HG02938 (cell line): ENCODE measurements around the gene CFAP74.
"Not testable (repeated sequence)": the region's sequence is repeated elsewhere in the genome, so short reads cannot be mapped to it uniquely, and the experiment has no call there.

Source experiments
- ATAC-seq: cut with Tn5 transposase; IDR thresholded peaks from one replicate; pipeline ENCODE4 v1.9.1; 2021; ENCODE audit warnings: mild to moderate bottlenecking, moderate library complexity; ENCODE audit not compliant: unreplicated experiment

Gene CFAP74

GRCh38 chr1:1987142-1987510 is 16.5 kb downstream of the CFAP74 start:
- no peak for ATAC-seq

GRCh38 chr1:1986451-1987141 is 17.0 kb downstream of the CFAP74 start:
- no peak for ATAC-seq

- ATAC-seq = no peak
Observed at GRCh38 chr1:1985375-1986050, 18.1 kb downstream of the CFAP74 start.

- ATAC-seq = no peak
Observed at GRCh38 chr1:1984560-1985070, 19.0 kb downstream of the CFAP74 start.

- ATAC-seq = no peak
Observed at GRCh38 chr1:1982379-1983232, 21.0 kb downstream of the CFAP74 start.

GRCh38 chr1:1981631-1982327 is 21.8 kb downstream of the CFAP74 start:
- not testable (repeated sequence) for ATAC-seq

- no peak for ATAC-seq
Observed at GRCh38 chr1:1981142-1981500, 22.5 kb downstream of the CFAP74 start.

GRCh38 chr1:1980467-1981141 is 23.0 kb downstream of the CFAP74 start:
- no peak for ATAC-seq

GRCh38 chr1:1979482-1980165 is 24.0 kb downstream of the CFAP74 start:
- no peak for ATAC-seq

GRCh38 chr1:1978690-1979481 is 24.7 kb downstream of the CFAP74 start:
- not testable (repeated sequence) for ATAC-seq

GRCh38 chr1:1978108-1978507 is 25.5 kb downstream of the CFAP74 start:
- ATAC-seq = no peak

- no peak for ATAC-seq
Observed at GRCh38 chr1:1976031-1976430, 27.6 kb downstream of the CFAP74 start.

- no peak for ATAC-seq
Observed at GRCh38 chr1:1975535-1975934, 28.1 kb downstream of the CFAP74 start.

GRCh38 chr1:1974834-1975233 is 28.8 kb downstream of the CFAP74 start:
- ATAC-seq = no peak

GRCh38 chr1:1973716-1974642 is 29.6 kb downstream of the CFAP74 start:
- ATAC-seq = no peak

- no peak for ATAC-seq
Observed at GRCh38 chr1:1972976-1973715, 30.4 kb downstream of the CFAP74 start.

- no peak for ATAC-seq
Observed at GRCh38 chr1:1971688-1972087, 31.9 kb downstream of the CFAP74 start.
